Myocyte (in vitro differentiated cells): ENCODE data around the gene IL20RB. TPM values are rescaled to one million over a fixed set of nuclear protein-coding genes. Genes with fewer than 3 reads are reported as not detected.

Source experiments
- DNase-seq: peaks from one replicate; pipeline ENCODE4 v3.0.0-alpha.2; 2012; ENCODE audit warnings: low read depth
- polyA plus RNA-seq: library from polyadenylated mRNA; unstranded; fragments of >200 nt; gene quantifications from one replicate; pipeline ENCODE4 v1.2.1, GENCODE V29; 2012; ENCODE audit warnings: missing spikeins
- total RNA-seq: library from RNA; depleted of rRNA; stranded (reverse); fragments of >200 nt; gene quantifications from 2 replicates; pipeline ENCODE4 v1.2.3, GENCODE V29; 2014

The IL20RB gene
- total RNA-seq = 0.83 and 1.0 TPM in 2 replicates
- 14.8 TPM for polyA plus RNA-seq

- DNase-seq = peak; percentile 9
Measured at GRCh38 chr3:136957751-136958288, at the start of gene IL20RB. TSS of gene IL20RB (plus strand) at chr3:136957983. CDS start at chr3:136958114, 131 bp downstream.

GRCh38 chr3:136908297-136908696 is 49.5 kb upstream of the IL20RB start:
- no peak for DNase-seq

- DNase-seq = no peak
Measured at GRCh38 chr3:136909187-136909586, 48.6 kb upstream of the IL20RB start.

GRCh38 chr3:136910697-136911096 is 47.1 kb upstream of the IL20RB start:
- no peak for DNase-seq

GRCh38 chr3:136913168-136913567 is 44.6 kb upstream of the IL20RB start:
- no peak for DNase-seq

GRCh38 chr3:136914739-136915138 is 43.0 kb upstream of the IL20RB start:
- DNase-seq = no peak

GRCh38 chr3:136916223-136916622 is 41.6 kb upstream of the IL20RB start:
- no peak for DNase-seq

GRCh38 chr3:136919799-136920580 is 37.8 kb upstream of the IL20RB start:
- no peak for DNase-seq

- DNase-seq = no peak
Measured at GRCh38 chr3:136920904-136921611, 36.7 kb upstream of the IL20RB start.

GRCh38 chr3:136925425-136926190 is 32.2 kb upstream of the IL20RB start:
- DNase-seq = no peak

GRCh38 chr3:136928240-136928639 is 29.5 kb upstream of the IL20RB start:
- DNase-seq = no peak

GRCh38 chr3:136929977-136930670 is 27.7 kb upstream of the IL20RB start:
- peak; percentile 35 for DNase-seq

GRCh38 chr3:136931606-136932005 is 26.2 kb upstream of the IL20RB start:
- no peak for DNase-seq

GRCh38 chr3:136932523-136932922 is 25.3 kb upstream of the IL20RB start:
- no peak for DNase-seq

- no peak for DNase-seq
Measured at GRCh38 chr3:136932978-136933772, 24.6 kb upstream of the IL20RB start.

- DNase-seq = no peak
Measured at GRCh38 chr3:136937175-136937574, 20.6 kb upstream of the IL20RB start.

- DNase-seq = no peak
Measured at GRCh38 chr3:136937851-136938250, 19.9 kb upstream of the IL20RB start.

GRCh38 chr3:136938334-136938733 is 19.4 kb upstream of the IL20RB start:
- no peak for DNase-seq

- no peak for DNase-seq
Measured at GRCh38 chr3:136939489-136939888, 18.3 kb upstream of the IL20RB start.

GRCh38 chr3:136942803-136943202 is 15.0 kb upstream of the IL20RB start:
- no peak for DNase-seq
